Measurements from ENCODE around the gene PLEKHH3.

- TF ChIP-seq CTCF (IDR thresholded peaks at IDR 0.05 in 8 of 11, conservative IDR thresholded peaks at IDR 0.05 in 3 of 11) (no peak), POLR2A (IDR thresholded peaks at IDR 0.05) (no peak)
Observed at GRCh38 chr17:42684929-42685556, 8.2 kb upstream of the PLEKHH3 start.

Measured in spleen (tissue), 7 donors.